Suprapubic skin (tissue), 4 donors: ENCODE data around the gene ISLR2.

Experiments
- CTCF ChIP-seq, 2 donors: fragments of 200-600 bp in 1 of 2; fragments of 450-650 bp in 1 of 2; sonication (generic) in 1 of 2; IDR thresholded peaks; one replicate each; pipeline ENCODE4 v1.5.1; 2016 to 2019; ENCODE audit warnings: antibody characterized with exemption in 2 of 2, mild to moderate bottlenecking in 1 of 2, moderate library complexity in 1 of 2
- POLR2A ChIP-seq, 2 donors: fragments of 450-650 bp; IDR thresholded peaks; one replicate each; pipeline ENCODE4 v1.6.1; 2017; ENCODE audit warnings: antibody characterized with exemption in 2 of 2, mild to moderate bottlenecking in 2 of 2, moderate library complexity in 2 of 2
- POLR2AphosphoS5 ChIP-seq, 3 donors: sonication (generic); formaldehyde crosslinking; IDR thresholded peaks; one replicate each; pipeline ENCODE4 v1.6.1; 2017; ENCODE audit warnings: antibody characterized with exemption in 3 of 3

- TF ChIP-seq CTCF (IDR thresholded peaks at IDR 0.05) = no peak
- TF ChIP-seq POLR2A (IDR thresholded peaks at IDR 0.05) = no peak
- TF ChIP-seq POLR2AphosphoS5 (IDR thresholded peaks at IDR 0.05) = no peak
Observed at GRCh38 chr15:74129586-74130154, 716 bp upstream of the ISLR2 start.
